Activated CD4-positive, alpha-beta T cell treated with anti-CD3 and anti-CD28 coated beads, Interleukin-2, Interleukin-6, amounts not matched to agents 100 ng/mL and 50 ng/mL, durations not matched to agents 16 hours and 8 hours (primary cell): ENCODE results near the gene RBMXL3.
A peak's percentile ranks its signal among the peaks of the same experiment; 100 is the strongest.
"Not testable (repeated sequence)": the region's sequence is repeated elsewhere in the genome, so short reads cannot be mapped to it uniquely, and the experiment has no call there.

Source experiments
- DNase-seq: peaks from one replicate; pipeline ENCODE4 v3.0.0-alpha.2; 2020

The RBMXL3 gene

DNA sequence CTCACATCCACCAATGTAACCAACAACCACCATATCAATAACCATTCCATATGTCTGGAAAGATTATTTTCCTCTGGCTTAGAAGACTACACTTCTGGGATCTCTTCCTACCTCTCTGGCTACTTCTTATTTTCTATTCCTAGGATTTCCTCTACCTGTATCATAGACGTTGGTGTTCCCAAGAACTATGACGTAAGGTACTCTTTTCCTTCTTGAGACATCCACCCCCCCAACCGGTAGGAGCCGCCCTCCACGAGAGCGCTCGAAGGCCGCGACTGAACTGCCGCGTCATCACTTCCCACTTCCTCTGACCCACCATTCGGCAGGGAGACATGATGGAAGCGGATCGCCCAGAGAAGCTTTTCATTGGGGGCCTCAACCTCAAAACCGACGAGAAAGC is at the start of gene RBMXL3:
TSS of gene RBMXL3 (plus strand) at position 301 of the 400 bp plus-strand sequence. CDS start at position 333, 32 bp downstream.
- DNase-seq = no peak

DNA sequence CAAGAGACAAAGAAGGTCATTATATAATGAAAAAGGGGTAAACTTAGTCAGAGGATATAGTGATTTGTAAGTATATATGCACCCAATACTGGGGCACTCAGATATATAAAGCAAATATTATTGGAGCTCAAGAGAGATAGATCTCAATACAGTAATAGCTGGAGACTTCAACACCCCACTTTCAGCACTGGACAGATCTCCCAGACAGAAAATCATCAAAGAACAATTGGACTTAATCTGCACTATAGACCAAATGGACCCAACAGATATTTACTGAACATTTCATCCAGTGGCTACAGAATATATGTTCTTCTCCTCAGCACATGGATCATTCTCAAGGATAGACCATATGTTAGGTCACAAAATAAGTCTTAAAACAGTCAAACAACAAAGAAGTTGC is 47.2 kb upstream of the RBMXL3 start:
- DNase-seq = no peak

- no peak for DNase-seq
Measured at GRCh38 chrX:115147220-115147619, 42.0 kb upstream of the RBMXL3 start.

- DNase-seq = no peak
Measured at GRCh38 chrX:115173181-115173580, 16.0 kb upstream of the RBMXL3 start.

DNA sequence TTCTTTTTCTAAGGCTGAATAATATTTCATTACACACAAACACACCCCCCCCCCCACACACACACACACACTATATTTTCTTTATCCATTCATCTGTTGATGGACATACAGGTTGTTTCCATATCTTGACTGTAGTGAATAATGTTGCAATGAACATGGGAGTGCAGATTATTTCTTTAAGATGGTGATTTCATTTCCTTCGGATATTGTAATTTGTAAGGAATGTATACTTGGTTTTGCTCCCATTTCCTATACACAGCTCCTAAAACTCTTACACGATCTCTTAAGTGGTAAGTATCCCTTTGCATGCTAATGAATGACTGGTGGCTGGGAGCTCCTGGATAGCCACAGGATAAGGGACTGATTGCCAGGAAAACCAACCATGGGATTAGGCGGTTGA is 14.7 kb upstream of the RBMXL3 start:
- no peak for DNase-seq

DNA sequence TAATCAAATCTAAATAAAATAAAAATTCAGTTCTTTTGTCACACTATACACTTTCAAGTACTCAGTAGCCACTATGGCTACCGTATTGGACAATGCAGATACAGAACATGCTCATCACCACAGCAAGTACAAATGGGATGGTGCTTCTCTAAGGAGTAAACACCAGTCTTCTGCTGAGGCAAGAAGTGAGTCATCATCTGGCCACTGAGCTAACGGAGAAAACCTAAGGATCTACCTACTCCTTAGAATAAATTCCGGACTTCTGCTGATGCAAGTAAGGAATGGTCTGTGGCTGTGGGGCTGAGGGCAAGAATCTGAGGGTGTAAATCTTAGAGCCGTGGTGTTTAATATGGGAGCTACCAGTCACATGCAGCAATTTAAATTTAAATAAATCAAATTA is 11.3 kb upstream of the RBMXL3 start:
- no peak for DNase-seq

DNA sequence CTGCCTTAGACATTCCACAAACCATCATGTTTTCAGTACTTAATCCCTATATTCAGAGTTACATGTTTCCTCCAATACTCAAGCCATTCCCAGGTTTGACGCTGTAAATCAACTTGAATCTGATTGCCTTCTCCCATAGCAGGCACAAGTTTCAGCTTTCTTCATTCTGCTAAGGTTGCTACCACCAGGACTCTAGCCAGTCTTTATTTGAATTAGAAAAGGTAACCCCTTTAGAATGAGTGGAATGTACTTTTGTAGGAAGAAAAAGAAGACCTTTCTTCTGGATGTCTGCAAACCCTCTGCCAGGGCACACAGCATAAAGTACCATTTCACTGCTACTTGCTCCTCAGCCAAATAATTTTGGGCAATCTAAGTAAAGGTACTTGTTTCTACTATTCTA is 10.7 kb upstream of the RBMXL3 start:
- no peak for DNase-seq

DNA sequence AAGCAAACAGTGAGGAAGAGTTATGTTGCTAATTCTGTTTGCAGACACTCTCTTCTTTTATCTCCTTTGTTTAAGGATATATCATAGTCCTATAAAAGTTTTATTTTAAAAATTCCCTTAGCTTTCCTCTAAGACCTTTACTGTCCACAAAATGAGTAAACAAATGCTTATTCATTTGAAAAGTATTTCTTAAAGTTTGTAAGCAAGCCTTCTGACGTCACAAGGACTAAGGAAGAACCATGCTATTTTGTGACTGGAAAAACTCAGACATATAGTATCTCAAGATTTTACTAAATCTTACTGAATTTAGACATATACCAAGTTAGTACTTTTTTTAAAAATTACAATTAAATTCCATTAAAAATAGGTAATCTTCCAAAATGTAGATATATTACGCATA is 5.2 kb upstream of the RBMXL3 start:
- DNase-seq = no peak

GRCh38 chrX:115189646-115190635 is 731 bp downstream of the RBMXL3 start:
- DNase-seq = no peak

DNA sequence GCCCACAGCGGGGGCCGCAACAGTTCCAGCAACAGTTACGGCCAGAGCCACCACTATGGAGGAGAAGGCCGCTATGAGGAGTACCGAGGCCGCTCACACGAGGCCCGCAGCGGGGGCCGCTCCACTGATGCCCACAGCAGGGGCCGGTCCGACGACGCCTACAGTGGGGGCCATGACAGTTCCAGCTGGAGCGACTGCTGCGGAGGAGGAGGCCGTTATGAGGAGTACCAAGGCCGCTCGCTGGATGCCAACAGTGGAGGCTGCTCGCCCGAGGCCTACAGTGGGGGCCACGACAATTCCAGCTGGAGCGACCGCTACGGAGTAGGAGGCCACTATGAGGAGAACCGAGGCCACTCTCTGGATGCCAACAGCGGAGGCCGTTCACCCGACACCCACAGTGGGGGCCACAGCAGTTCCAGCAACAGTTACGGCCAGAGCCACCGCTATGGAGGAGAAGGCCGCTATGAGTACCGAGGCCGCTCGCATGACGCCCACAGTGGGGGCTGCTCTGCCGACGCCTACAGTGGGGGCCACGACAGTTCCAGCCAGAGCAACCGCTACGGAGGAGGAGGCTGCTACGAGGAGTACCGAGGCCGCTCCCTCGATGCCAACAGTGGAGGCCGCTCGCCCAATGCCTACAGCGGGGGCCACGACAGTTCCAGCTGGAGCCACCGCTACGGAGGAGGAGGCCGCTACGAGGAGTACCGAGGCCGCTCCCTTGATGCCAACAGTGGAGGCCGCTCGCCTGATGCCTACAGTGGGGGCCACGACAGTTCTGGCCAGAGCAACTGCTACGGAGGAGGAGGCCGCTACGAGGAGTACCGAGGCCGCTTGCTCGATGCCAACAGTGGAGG is 1.7 kb downstream of the RBMXL3 start:
- DNase-seq = no peak

GRCh38 chrX:115191490-115192243 is 2.5 kb downstream of the RBMXL3 start:
- DNase-seq = no peak

DNA sequence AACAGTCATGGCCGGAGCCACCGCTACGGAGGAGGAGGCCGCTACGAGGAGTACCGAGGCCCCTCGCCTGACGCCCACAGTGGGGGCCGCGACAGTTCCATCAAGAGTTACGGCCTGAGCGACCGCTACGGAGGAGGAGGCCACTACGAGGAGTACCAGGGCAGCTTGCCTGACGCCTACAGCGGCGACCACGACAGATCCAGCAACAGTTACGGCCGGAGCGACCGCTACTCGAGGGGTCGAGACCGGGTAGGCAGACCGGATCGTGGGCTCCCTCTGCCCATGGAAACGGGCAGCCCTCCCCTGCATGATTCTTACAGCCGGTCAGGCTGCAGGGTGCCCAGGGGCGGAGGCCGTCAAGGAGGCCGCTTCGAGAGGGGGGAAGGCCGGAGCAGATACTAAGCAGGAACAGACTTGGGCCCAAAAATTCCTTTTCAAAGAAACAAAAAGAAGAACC is 3.1 kb downstream of the RBMXL3 start:
- no peak for DNase-seq

GRCh38 chrX:115204040-115204439 is 14.8 kb downstream of the RBMXL3 start:
- no peak for DNase-seq

DNA sequence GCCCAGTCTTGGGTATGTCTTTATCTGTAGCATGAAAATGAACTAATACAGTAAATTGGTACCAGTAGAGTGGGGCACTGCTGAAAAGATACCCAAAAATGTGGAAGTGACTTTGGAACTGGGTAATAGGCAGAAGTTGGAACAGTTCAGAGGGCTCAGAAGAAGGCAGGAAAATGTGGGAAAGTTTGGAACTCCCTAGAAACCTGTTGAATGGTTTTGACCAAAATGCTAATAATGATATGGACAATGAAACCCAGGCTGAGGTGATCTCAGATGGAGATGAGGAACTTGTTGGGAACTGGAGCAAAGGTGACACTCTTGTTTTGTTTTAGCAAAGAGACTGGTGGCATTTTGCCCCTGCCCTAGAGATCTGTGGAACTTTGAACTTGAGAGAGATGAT is 20.3 kb downstream of the RBMXL3 start:
- not testable (repeated sequence) for DNase-seq

DNA sequence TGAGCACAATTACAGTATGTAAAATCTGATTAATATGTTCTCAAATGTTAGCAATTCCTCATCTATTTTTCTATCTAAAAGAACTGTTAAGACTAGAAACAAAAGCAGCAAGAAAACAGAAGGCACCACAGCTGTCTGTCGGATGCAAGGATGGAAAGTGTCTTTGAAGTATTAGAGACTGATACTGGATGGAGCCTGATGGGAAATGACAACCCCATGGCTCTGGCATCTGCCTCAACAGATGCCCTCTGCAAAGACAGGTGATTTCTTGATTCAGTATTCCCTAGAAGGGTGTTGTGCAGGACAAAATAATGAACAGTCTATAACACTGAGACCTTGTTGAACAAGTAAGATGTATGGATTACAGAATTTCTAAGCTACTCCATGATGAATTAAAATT is 24.9 kb downstream of the RBMXL3 start:
- DNase-seq = no peak

DNA sequence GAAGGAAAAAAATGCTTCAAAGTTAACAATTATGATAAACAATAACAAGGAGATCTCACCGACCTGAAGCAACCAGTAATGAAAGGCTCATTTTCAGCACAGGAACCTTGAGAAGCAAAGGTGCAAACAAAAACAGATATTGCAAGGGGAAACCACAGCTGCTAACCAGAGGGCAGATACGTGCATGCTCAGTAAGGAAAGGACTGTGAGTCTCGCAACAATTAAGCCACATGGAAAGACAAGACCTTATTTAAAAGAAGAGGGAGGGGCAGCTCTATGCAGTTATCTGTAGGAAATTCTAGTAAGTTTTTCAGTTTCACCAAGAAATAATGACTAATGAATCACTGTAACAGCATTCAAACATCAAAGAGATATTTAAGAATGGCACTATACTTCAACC is 25.4 kb downstream of the RBMXL3 start:
- no peak for DNase-seq

DNA sequence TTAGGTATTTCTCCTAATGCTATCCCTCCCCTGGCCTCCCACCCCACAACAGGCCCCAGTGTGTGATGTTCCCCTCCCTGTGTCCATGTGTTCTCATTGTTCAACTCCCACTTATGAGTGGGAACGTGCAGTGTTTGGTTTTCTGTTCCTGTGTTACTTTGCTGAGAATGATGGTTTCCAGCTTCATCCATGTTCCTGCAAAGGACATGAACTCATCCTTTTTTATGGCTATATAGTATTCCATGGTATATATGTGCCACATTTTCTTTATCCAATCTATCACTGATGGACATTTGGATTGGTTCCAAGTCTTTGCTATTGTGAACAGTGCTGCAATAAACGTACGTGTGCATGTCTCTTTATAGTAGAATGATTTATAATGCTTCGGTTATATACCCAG is 28.1 kb downstream of the RBMXL3 start:
- DNase-seq = not testable (repeated sequence)

GRCh38 chrX:115226929-115227328 is 37.7 kb downstream of the RBMXL3 start:
- DNase-seq = peak; percentile 13

- DNase-seq = no peak
Measured at GRCh38 chrX:115229337-115230003, 40.3 kb downstream of the RBMXL3 start.

GRCh38 chrX:115232933-115233496 is 43.8 kb downstream of the RBMXL3 start:
- DNase-seq = no peak

GRCh38 chrX:115233497-115234455 is 44.6 kb downstream of the RBMXL3 start, which contains the start of gene LRCH2:
Gene LRCH2, minus strand, starts transcription at chrX:115234096. Its CDS starts 55 bp downstream, at chrX:115234041.
- no peak for DNase-seq
